Gastrocnemius medialis (tissue), 4 donors: ENCODE measurements around the gene EYS. TPM values are rescaled to one million over a fixed set of nuclear protein-coding genes. Genes with fewer than 3 reads are reported as not detected.

Experiments
- ATAC-seq, 2 donors: fragments of 150-250 bp; one replicate each; pipeline ENCODE4 v1.9.1; 2016
- DNase-seq, 2 donors: peaks; one replicate each; pipeline ENCODE4 v3.0.0-alpha.2; 2019
- H3K27ac ChIP-seq, 4 donors: fragments of 200-600 bp; sonication (generic); 1 replicate in 1 of 4; 2 replicates in 3 of 4; pipeline ENCODE4 v1.5.1; 2016 to 2018; ENCODE audit warnings: mild to moderate bottlenecking in 2 of 4, moderate library complexity in 1 of 4
- H3K27me3 ChIP-seq, 3 donors: fragments of 200-600 bp; sonication (generic) in 2 of 3; 1 replicate in 1 of 3; 2 replicates in 2 of 3; pipeline versions ENCODE4 v1.5.1 to v1.6.0; 2016 to 2019; ENCODE audit warnings: mild to moderate bottlenecking in 1 of 3, moderate library complexity in 1 of 3
- H3K36me3 ChIP-seq, 2 donors: fragments of 200-600 bp; sonication (generic) in 1 of 2; one replicate each; pipeline ENCODE4 v1.5.1; 2017 to 2018
- H3K4me1 ChIP-seq, 2 donors: fragments of 200-600 bp; sonication (generic) in 1 of 2; one replicate each; pipeline ENCODE4 v1.5.1; 2016 to 2017; ENCODE audit warnings: mild to moderate bottlenecking in 2 of 2
- H3K4me3 ChIP-seq, 4 donors: fragments of 200-600 bp; sonication (generic) in 3 of 4; 1 replicate in 1 of 4; 2 replicates in 3 of 4; pipeline ENCODE4 v1.5.1; 2016 to 2019; ENCODE audit warnings: mild to moderate bottlenecking in 2 of 4
- H3K9me3 ChIP-seq, 3 donors: fragments of 200-600 bp; sonication (generic) in 2 of 3; 1 replicate in 1 of 3; 2 replicates in 2 of 3; pipeline ENCODE4 v1.5.1; 2016 to 2019
- CTCF ChIP-seq, 5 experiments: fragments of 450-650 bp in 3 of 5; fragments of 200-600 bp in 2 of 5; sonication (generic) in 2 of 5; IDR thresholded peaks in 4 of 5; conservative IDR thresholded peaks in 1 of 5; 1 replicate in 4 of 5; 2 replicates in 1 of 5; pipeline ENCODE4 v1.5.1; 2016 to 2019; ENCODE audit warnings: antibody characterized with exemption in 5 of 5, mild to moderate bottlenecking in 3 of 5, moderate library complexity in 3 of 5
- POLR2A ChIP-seq, 2 donors: fragments of 450-650 bp; IDR thresholded peaks; one replicate each; pipeline ENCODE4 v1.6.1; 2017; ENCODE audit warnings: antibody characterized with exemption in 2 of 2, mild to moderate bottlenecking in 2 of 2, moderate library complexity in 2 of 2
- in situ Hi-C, 4 donors: fragments of 200-750 bp; cut with MboI; loops; one replicate each; pipeline versions ENCODE4 v1.15.0 to v1.8.0; 2017; ENCODE audit warnings: low sequenced_read_pairs in 4 of 4
- intact Hi-C: fragments of 100-400 bp; cut with DNase I; formaldehyde crosslinking; loops from one replicate; pipeline ENCODE4 v1.15.1; 2023; ENCODE audit warnings: low total_unique reads
- total RNA-seq, 4 donors: library from RNA; depleted of rRNA; stranded (reverse); fragments of >200 nt; gene quantifications; one replicate each; pipeline versions ENCODE4 v1.1.0 to v1.2.3, GENCODE V29; 2016

Gene EYS
- total RNA-seq, 4 donors from 2014 or later: 0.20 TPM; not detected in 3

GRCh38 chr6:64721865-64722264 is 985.2 kb downstream of the EYS start:
- TF ChIP-seq POLR2A (IDR thresholded peaks at IDR 0.05): no peak
- no peak for TF ChIP-seq CTCF (IDR thresholded peaks at IDR 0.05 in 4 of 5, conservative IDR thresholded peaks at IDR 0.05 in 1 of 5)

DNA sequence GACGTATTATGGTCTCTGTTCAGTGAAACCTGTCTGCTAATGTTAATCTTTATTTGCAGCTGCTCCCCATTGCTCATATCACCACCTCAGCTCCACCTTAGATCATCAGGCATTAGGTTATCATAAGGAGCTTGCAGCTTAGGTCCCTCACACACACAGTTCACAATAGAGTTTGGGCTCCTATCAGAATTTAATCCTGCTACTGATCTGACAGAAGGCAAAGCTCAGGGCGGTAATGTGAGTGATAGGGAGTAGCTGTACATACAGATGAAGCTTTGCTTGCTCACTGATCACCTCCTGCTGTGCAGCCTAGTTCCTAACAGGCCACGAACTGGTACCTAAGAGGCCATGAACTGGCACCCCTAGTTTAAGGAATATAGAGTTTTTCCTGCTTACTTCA is 989.7 kb downstream of the EYS start:
- H3K36me3 ChIP-seq: no peaks in the 10 kb centered on the region
- TF ChIP-seq POLR2A (IDR thresholded peaks at IDR 0.05) (no peak), CTCF (IDR thresholded peaks at IDR 0.05 in 4 of 5, conservative IDR thresholded peaks at IDR 0.05 in 1 of 5) (no peak)
- H3K27me3 ChIP-seq: no peaks in the 10 kb centered on the region
- no peak for ATAC-seq
- no peak for DNase-seq
- H3K27ac ChIP-seq: no peak overlapping the region
- H3K4me3 ChIP-seq: no peak overlapping the region
- H3K4me1 ChIP-seq: no peaks in the 10 kb centered on the region
- in situ Hi-C loops: no loop called here
- H3K9me3 ChIP-seq: no peaks in the 10 kb centered on the region
- intact Hi-C loops: no loop called here

More at GRCh38 chr6:64721865-64722264, 985.2 kb downstream of the EYS start:
- Histone ChIP-seq H3K27me3 (no peaks in the 10 kb centered on the region), H3K27ac (no peak overlapping the region), H3K9me3 (no peaks in the 10 kb centered on the region), H3K36me3 (no peaks in the 10 kb centered on the region), H3K4me1 (no peaks in the 10 kb centered on the region), H3K4me3 (no peak overlapping the region)
- in situ Hi-C loops: no loop called here
- DNase-seq (no peak), ATAC-seq (no peak)
- intact Hi-C loops: no loop called here

GRCh38 chr6:64715624-64716023 is 991.4 kb downstream of the EYS start:
- H3K27me3 ChIP-seq: no peaks in the 10 kb centered on the region
- H3K36me3 ChIP-seq: no peaks in the 10 kb centered on the region
- H3K4me1 ChIP-seq: no peaks in the 10 kb centered on the region
- in situ Hi-C loops: no loop called here
- no peaks in the 10 kb centered on the region for H3K9me3 ChIP-seq
- H3K4me3 ChIP-seq: no peak overlapping the region
- ATAC-seq (no peak), DNase-seq (no peak)
- intact Hi-C loops: no loop called here
- no peak overlapping the region for H3K27ac ChIP-seq
- no peak for TF ChIP-seq CTCF (IDR thresholded peaks at IDR 0.05 in 4 of 5, conservative IDR thresholded peaks at IDR 0.05 in 1 of 5)
- no peak for TF ChIP-seq POLR2A (IDR thresholded peaks at IDR 0.05)

GRCh38 chr6:64714073-64714472 is 993.0 kb downstream of the EYS start:
- ATAC-seq (no peak), DNase-seq (no peak)
- no peak for TF ChIP-seq POLR2A (IDR thresholded peaks at IDR 0.05)
- TF ChIP-seq CTCF (IDR thresholded peaks at IDR 0.05 in 4 of 5, conservative IDR thresholded peaks at IDR 0.05 in 1 of 5): no peak
- H3K4me1 ChIP-seq: no peaks in the 10 kb centered on the region
- H3K27ac ChIP-seq: no peak overlapping the region
- no peaks in the 10 kb centered on the region for H3K9me3 ChIP-seq
- in situ Hi-C loops (no loop called here), intact Hi-C loops (no loop called here)
- H3K36me3 ChIP-seq: no peaks in the 10 kb centered on the region
- no peaks in the 10 kb centered on the region for H3K27me3 ChIP-seq
- H3K4me3 ChIP-seq: no peak overlapping the region

- no peak overlapping the region for H3K27ac ChIP-seq
These were observed 993.9 kb downstream of the EYS start for GRCh38 chr6:64713175-64713574.

More at GRCh38 chr6:64713175-64713574, 993.9 kb downstream of the EYS start:
- H3K4me1 ChIP-seq: no peaks in the 10 kb centered on the region
- ATAC-seq (no peak), DNase-seq (no peak)
- TF ChIP-seq POLR2A (IDR thresholded peaks at IDR 0.05) (no peak), CTCF (IDR thresholded peaks at IDR 0.05 in 4 of 5, conservative IDR thresholded peaks at IDR 0.05 in 1 of 5) (no peak)
- H3K9me3 ChIP-seq: no peaks in the 10 kb centered on the region
- H3K36me3 ChIP-seq: no peaks in the 10 kb centered on the region
- H3K27me3 ChIP-seq: no peaks in the 10 kb centered on the region
- H3K4me3 ChIP-seq: no peak overlapping the region
- intact Hi-C loops: no loop called here
- in situ Hi-C loops: no loop called here
